ENCODE data around the gene PDXP. TPM values are rescaled to one million over a fixed set of nuclear protein-coding genes. Genes with fewer than 3 reads are reported as not detected.

Gene PDXP
- total and polyA plus RNA-seq, 2 donors (not counting 3 experiments of a cell fraction or from before 2014, with no cell fraction given) = 18.0 to 20.0 TPM

GRCh38 chr22:37680191-37680851, 21.8 kb downstream of the PDXP start:
- H3K9me1 ChIP-seq (replicated peaks; ENCODE audit: control insufficient read depth, extremely low read depth, insufficient read depth, low read length) = no peaks in the 10 kb centered on the region
- H3K4me1 ChIP-seq (ENCODE audit: control insufficient read depth, extremely low read depth, insufficient read depth, low read length) = peaks cover 9% of the 10 kb centered on the region
- H3K27ac ChIP-seq (ENCODE audit: insufficient read depth, low read depth, low read length) = no peak overlapping the region
- FAIRE-seq (peak; percentile 63), DNase-seq (ENCODE audit: low read depth, low spot score) (no peak)
- CTCF ChIA-PET = interaction anchor here (0.9 to 8.7 kb wide), 12 partner anchors 9 to 82 kb away, joined by 3 to 307 read pairs (median 4); partner anchors contain the start of genes GGA1 and PDXP
- H3K9ac ChIP-seq (replicated peaks; ENCODE audit: extremely low read depth, insufficient read depth, low read length) = no peak overlapping the region
- H4K20me1 ChIP-seq (replicated peaks; ENCODE audit: control insufficient read depth, extremely low read depth, insufficient read depth, low read length) = no peaks in the 10 kb centered on the region
- peaks cover 7 to 8% of the 10 kb centered on the region in 2 experiments for H3K36me3 ChIP-seq (ENCODE audit: control insufficient read depth in 2 of 2, extremely low read depth in 1 of 2, insufficient read depth in 2 of 2, low read length in 2 of 2)
- BruUV-seq (replicated peaks) = no TSS peak
- no peak overlapping the region for H3K4me3 ChIP-seq (replicated peaks in 1 of 3; ENCODE audit: insufficient read depth in 1 of 3, low read depth in 1 of 3, low read length in 3 of 3)
- peaks cover 28% of the 10 kb centered on the region for H3K79me2 ChIP-seq (ENCODE audit: control insufficient read depth, insufficient read depth, low read length)
- no peak for TF ChIP-seq FOS (IDR thresholded peaks at IDR 0.05; ENCODE audit: borderline replicate concordance, insufficient read depth, low read length)
- peak; percentile 88 for TF ChIP-seq POLR2A (IDR thresholded peaks at IDR 0.05; ENCODE audit: low read depth, low read length)
- peak; percentile 40 for TF ChIP-seq POLR2AphosphoS5 (IDR thresholded peaks at IDR 0.05; ENCODE audit: insufficient read depth, low read depth, low read length)
- dilution Hi-C loops (cut with MboI; ENCODE audit: extremely low pct_ligation_motif_present, low sequenced_read_pairs) (no loop called here), intact Hi-C loops (cut with micrococcal nuclease) (loop anchor here (2.0 kb wide), 1 partner anchor 142 kb away; no protein-coding TSS in a partner anchor)
- no peaks in the 10 kb centered on the region for H3K9me3 ChIP-seq (replicated peaks; ENCODE audit: control insufficient read depth, insufficient read depth, low read length)
- H3K27me3 ChIP-seq (ENCODE audit: control insufficient read depth in 2 of 2, insufficient read depth in 2 of 2, low read length in 2 of 2) = no peaks in the 10 kb centered on the region
- no peak overlapping the region for H3K4me2 ChIP-seq (ENCODE audit: insufficient read depth, low read length)
- POLR2A ChIA-PET = interaction anchor here (0.7 to 1.6 kb wide), 2 partner anchors 37 to 162 kb away, joined by 3 to 5 read pairs; no protein-coding TSS in a partner anchor
- H2AFZ ChIP-seq (ENCODE audit: low read depth, low read length) = no peak overlapping the region

- H3K27me3 ChIP-seq (ENCODE audit: control insufficient read depth in 2 of 2, insufficient read depth in 2 of 2, low read length in 2 of 2) = no peaks in the 10 kb centered on the region
- no peaks in the 10 kb centered on the region for H3K9me3 ChIP-seq (replicated peaks; ENCODE audit: control insufficient read depth, insufficient read depth, low read length)
- BruUV-seq (replicated peaks) = no TSS peak
- H4K20me1 ChIP-seq (replicated peaks; ENCODE audit: control insufficient read depth, extremely low read depth, insufficient read depth, low read length) = no peaks in the 10 kb centered on the region
- intact Hi-C loops (cut with micrococcal nuclease) = loop anchor here (1.0 to 2.0 kb wide), 4 partner anchors 23 to 142 kb away; partner anchors contain the start of gene PDXP
- H3K9me1 ChIP-seq (replicated peaks; ENCODE audit: control insufficient read depth, extremely low read depth, insufficient read depth, low read length) = no peaks in the 10 kb centered on the region
- ChIA-PET POLR2A (interaction anchor here (0.5 to 1.6 kb wide), 4 partner anchors 20 to 162 kb away, joined by 3 to 5 read pairs (median 4); no protein-coding TSS in a partner anchor), CTCF (interaction anchor here (0.6 to 8.7 kb wide), 27 partner anchors 9 to 141 kb away, joined by 3 to 307 read pairs (median 4); partner anchors contain the start of gene PDXP)
- dilution Hi-C loops (cut with MboI; ENCODE audit: extremely low pct_ligation_motif_present, low sequenced_read_pairs) = no loop called here
- H3K4me2 ChIP-seq (ENCODE audit: insufficient read depth, low read length) = no peak overlapping the region
- H3K4me1 ChIP-seq (ENCODE audit: control insufficient read depth, extremely low read depth, insufficient read depth, low read length) = peaks cover 11% of the 10 kb centered on the region
- FAIRE-seq (peak; percentile 49), DNase-seq (ENCODE audit: low read depth, low spot score) (no peak)
- no peak overlapping the region for H3K9ac ChIP-seq (replicated peaks; ENCODE audit: extremely low read depth, insufficient read depth, low read length)
- TF ChIP-seq MYC (IDR thresholded peaks at IDR 0.05; ENCODE audit: low read depth, low read length) (no peak), POLR2A (IDR thresholded peaks at IDR 0.05; ENCODE audit: low read depth, low read length) (no peak), CTCF (IDR thresholded peaks at IDR 0.05; ENCODE audit: extremely low read depth in 1 of 2, insufficient read depth in 1 of 2, low read depth in 1 of 2, low read length in 2 of 2) (no peak), FOS (IDR thresholded peaks at IDR 0.05; ENCODE audit: borderline replicate concordance, insufficient read depth, low read length) (no peak), JUN (IDR thresholded peaks at IDR 0.05; ENCODE audit: borderline replicate concordance, insufficient read depth, insufficient read length, low read depth) (no peak), GATA2 (IDR thresholded peaks at IDR 0.05; ENCODE audit: insufficient read depth, insufficient read length, low read depth, low read length) (no peak), POLR2AphosphoS5 (IDR thresholded peaks at IDR 0.05; ENCODE audit: insufficient read depth, low read depth, low read length) (no peak)
- H3K27ac ChIP-seq (ENCODE audit: insufficient read depth, low read depth, low read length) = no peak overlapping the region
- peaks cover 7 to 8% of the 10 kb centered on the region in 2 experiments for H3K36me3 ChIP-seq (ENCODE audit: control insufficient read depth in 2 of 2, extremely low read depth in 1 of 2, insufficient read depth in 2 of 2, low read length in 2 of 2)
- H2AFZ ChIP-seq (ENCODE audit: low read depth, low read length) = no peak overlapping the region
- no peak overlapping the region for H3K4me3 ChIP-seq (replicated peaks in 1 of 3; ENCODE audit: insufficient read depth in 1 of 3, low read depth in 1 of 3, low read length in 3 of 3)
- H3K79me2 ChIP-seq (ENCODE audit: control insufficient read depth, insufficient read depth, low read length) = peaks cover 22% of the 10 kb centered on the region
Measured at GRCh38 chr22:37681001-37681424, 22.5 kb downstream of the PDXP start.

Measured in endothelial cell of umbilical vein (primary cell).